GM12878 (cell line): ENCODE results near the gene MROH8. TPM values are rescaled to one million over a fixed set of nuclear protein-coding genes. Genes with fewer than 3 reads are reported as not detected.

Experiments used
- ATAC-seq: fragments of 200-7000 bp; cut with Tn5 transposase; 3 replicates; pipeline ENCODE4 v1.9.1; 2020; ENCODE audit warnings: mild to moderate bottlenecking, moderate library complexity
- BruUV-seq: library from RNA; stranded (reverse); fragments of 400-500 nt; replicated peaks from 2 replicates; lab custom pipeline; 2021; lab: Mats Ljungman, UMichigan
- CTCF ChIA-PET: fragments of 300-600 bp; sonication (Branson Sonifier 250); formaldehyde crosslinking; extraction: SDS; loops from one replicate; lab custom pipeline; 2021; ENCODE audit warnings: inconsistent platforms; lab: Yijun Ruan, JAX
- POLR2A ChIA-PET: fragments of 350-600 bp; formaldehyde crosslinking; extraction: SDS; loops from one replicate; lab custom pipeline; 2021; ENCODE audit warnings: inconsistent platforms; lab: Charles Lee
- RAD21 ChIA-PET: fragments of 300-600 bp; sonication (Branson Sonifier 250); formaldehyde crosslinking; loops from one replicate; lab custom pipeline; 2023; ENCODE audit warnings: antibody characterized with exemption; ENCODE audit not compliant: unreplicated experiment; lab: Charles Lee
- SMC1A ChIA-PET: fragments of 300-600 bp; sonication (Branson Sonifier 250); formaldehyde crosslinking; loops from one replicate; lab custom pipeline; 2023; ENCODE audit not compliant: unreplicated experiment, uncharacterized antibody; lab: Charles Lee
- DNase-seq: peaks from one replicate; pipeline ENCODE4 v3.0.0-alpha.2; 2011; ENCODE audit warnings: low read depth, low spot score
- FAIRE-seq: peaks from 3 replicates; lab custom pipeline; 2011; peaks lifted over from hg19 to GRCh38; lab: Jason Lieb, UNC
- H2AFZ ChIP-seq: 2 replicates; pipeline ENCODE4 v1.6.0; 2011; ENCODE audit warnings: low read depth, low read length, control low read depth; ENCODE audit not compliant: control insufficient read depth
- H3K27ac ChIP-seq: 2 replicates; pipeline ENCODE4 v1.5.1; 2011; ENCODE audit warnings: control low read depth; ENCODE audit not compliant: control insufficient read depth, insufficient read depth
- H3K27me3 ChIP-seq, 2 experiments: replicated peaks in 1 of 2; 2 replicates each; pipeline versions ENCODE4 v1.6.0 to v1.6.1; 2011; ENCODE audit warnings: low read length in 1 of 2; ENCODE audit not compliant: control insufficient read depth in 2 of 2, insufficient read depth in 2 of 2
- H3K36me3 ChIP-seq, 2 experiments: 2 replicates each; pipeline ENCODE4 v1.5.1; 2011; ENCODE audit warnings: low read length in 1 of 2; ENCODE audit not compliant: control insufficient read depth in 2 of 2, insufficient read depth in 2 of 2
- H3K4me1 ChIP-seq: 2 replicates; pipeline ENCODE4 v1.6.1; 2011; ENCODE audit warnings: mild to moderate bottlenecking, low read length, moderate library complexity, mixed read lengths; ENCODE audit not compliant: control insufficient read depth, insufficient read depth
- H3K4me2 ChIP-seq: 2 replicates; pipeline ENCODE4 v1.6.0; 2011; ENCODE audit warnings: control low read depth; ENCODE audit not compliant: control insufficient read depth, insufficient read depth
- H3K4me3 ChIP-seq: fragments of 200-600 bp; sonication (generic); 2 replicates; pipeline ENCODE4 v1.5.1; 2016
- H3K79me2 ChIP-seq: 2 replicates; pipeline ENCODE4 v1.6.0; 2011; ENCODE audit warnings: low read length; ENCODE audit not compliant: control insufficient read depth, insufficient read depth
- H3K9ac ChIP-seq: 2 replicates; pipeline ENCODE4 v1.8.0; 2011; ENCODE audit warnings: low read length, control low read depth, mixed read lengths; ENCODE audit not compliant: control insufficient read depth, insufficient read depth
- H3K9me3 ChIP-seq: replicated peaks from 3 replicates; pipeline ENCODE4 v1.5.1; 2011; ENCODE audit warnings: mild to moderate bottlenecking, low read length; ENCODE audit not compliant: control insufficient read depth, insufficient read depth
- H4K20me1 ChIP-seq: 2 replicates; pipeline ENCODE4 v1.6.0; 2011; ENCODE audit not compliant: control insufficient read depth, insufficient read depth
- BMI1 ChIP-seq: fragments of 450-650 bp; IDR thresholded peaks from 2 replicates; pipeline ENCODE4 v1.6.1; 2016; ENCODE audit warnings: mild to moderate bottlenecking, moderate library complexity, borderline replicate concordance
- CBX5 ChIP-seq: sonication (generic); IDR thresholded peaks from 2 replicates; pipeline ENCODE4 v1.6.1; 2016; ENCODE audit warnings: low read depth, moderate library complexity, mild to moderate bottlenecking, inconsistent platforms
- EP300 ChIP-seq, 2 experiments: fragments of 150-350 bp in 1 of 2; IDR thresholded peaks; 2 replicates each; pipeline ENCODE4 v1.6.1; 2011 to 2012; ENCODE audit warnings: low read depth in 2 of 2, low read length in 2 of 2, borderline replicate concordance in 1 of 2, improper control_type of control experiment in 1 of 2, inconsistent platforms in 1 of 2; ENCODE audit not compliant: control insufficient read depth in 1 of 2
- IRF4 ChIP-seq: IDR thresholded peaks from 2 replicates; pipeline ENCODE4 v1.6.1; 2011; ENCODE audit warnings: low read depth, low read length
- JUND ChIP-seq: IDR thresholded peaks from 2 replicates; pipeline ENCODE4 v1.6.1; 2012; ENCODE audit warnings: low read depth, mild to moderate bottlenecking, low read length, improper control_type of control experiment, moderate library complexity
- KDM1A ChIP-seq: fragments of 200-600 bp; sonication (generic); IDR thresholded peaks from 2 replicates; pipeline ENCODE4 v1.6.1; 2016; ENCODE audit warnings: borderline replicate concordance
- NR2C1 ChIP-seq: fragments of 450-650 bp; IDR thresholded peaks from 2 replicates; pipeline ENCODE4 v1.6.1; 2017; ENCODE audit warnings: antibody characterized with exemption, mild to moderate bottlenecking, moderate library complexity
- REST ChIP-seq: IDR thresholded peaks from 2 replicates; pipeline ENCODE4 v1.6.1; 2012; ENCODE audit warnings: mild to moderate bottlenecking, low read depth, low read length
- RUNX3 ChIP-seq: IDR thresholded peaks from 2 replicates; pipeline ENCODE4 v1.6.1; 2012; ENCODE audit warnings: low read length, inconsistent platforms
- SIN3A ChIP-seq: IDR thresholded peaks from 2 replicates; pipeline ENCODE4 v1.6.1; 2012; ENCODE audit warnings: low read depth, low read length, improper control_type of control experiment
- SIX5 ChIP-seq: IDR thresholded peaks from 2 replicates; pipeline ENCODE4 v1.6.1; 2011; ENCODE audit warnings: mild to moderate bottlenecking, low read depth, low read length, moderate library complexity; ENCODE audit not compliant: severe bottlenecking
- SP1 ChIP-seq: IDR thresholded peaks from one replicate; pipeline ENCODE4 v1.6.1; 2011; ENCODE audit warnings: low read depth, low read length
- ZNF207 ChIP-seq: fragments of 450-650 bp; IDR thresholded peaks from 2 replicates; pipeline ENCODE4 v1.6.1; 2014; ENCODE audit warnings: antibody characterized with exemption, mild to moderate bottlenecking, borderline replicate concordance
- WGBS: methylation state at CpG from one replicate; pipeline ENCODE4 v1.1.6; 2016; ENCODE audit warnings: low lambda C conversion rate; ENCODE audit not compliant: insufficient replicate concordance, insufficient coverage; ENCODE audit errors: missing lambda C conversion rate; 5-methylcytosine and 5-hydroxymethylcytosine counted together
- in situ Hi-C: fragments of 300-500 bp; cut with MboI; formaldehyde crosslinking; loops from 9 replicates; pipeline ENCODE4 v1.14.3; 2018; ENCODE audit warnings: mixed read lengths
- intact Hi-C: fragments of 100-400 bp; cut with micrococcal nuclease; formaldehyde crosslinking; loops from one replicate; pipeline ENCODE4 v1.14.2; 2022; ENCODE audit not compliant: unreplicated experiment
- polyA plus RNA-seq, 11 experiments: library from polyadenylated mRNA; depleted of rRNA in 4 of 11; unstranded in 6 of 11; stranded (reverse) in 5 of 11; fragments of >200 nt; fragmentation: Nextera tagmentation in 4 of 11; fragmentation: Illumina TruSeq in 1 of 11; extraction: Ambion mirVana in 4 of 11; extraction: Trizol in 1 of 11; gene quantifications; 1 replicate in 1 of 11; 2 replicates in 10 of 11; pipeline versions ENCODE4 v1.2.1 to v1.2.3, GENCODE V29; 2011 to 2016; ENCODE audit warnings: inconsistent platforms in 2 of 11, missing spikeins in 2 of 11, low read depth in 1 of 11
- total RNA-seq, 4 experiments: library from RNA; depleted of rRNA in 3 of 4; stranded (reverse); fragments of >200 nt in 3 of 4; fragmentation: Illumina TruSeq in 1 of 4; extraction: Trizol in 1 of 4; gene quantifications; 2 replicates each; pipeline versions ENCODE4 v1.2.1 to v1.2.3, GENCODE V29; 2013 to 2021

The MROH8 gene
- total and polyA plus RNA-seq, 10 of the 15 experiments (the other 5 are each of a cell fraction or from before 2014, with no cell fraction given): 0.16 to 2.8 (median 1.8) TPM

GRCh38 chr20:37114012-37114411 is 65.3 kb downstream of the MROH8 start:
- WGBS: 87% methylated on average over 8 of the region's 8 CpGs
- intact Hi-C loops (no loop called here), in situ Hi-C loops (no loop called here)
- no peaks in the 10 kb centered on the region for H3K9me3 ChIP-seq
- TF ChIP-seq SIN3A (no peak), KDM1A (no peak), SP1 (no peak), NR2C1 (no peak), EP300 (IDR thresholded peaks at IDR 0.05; ENCODE audit: borderline replicate concordance in 1 of 2, control insufficient read depth in 1 of 2, low read depth in 2 of 2, low read length in 2 of 2) (no peak), BMI1 (no peak), JUND (no peak)
- ChIA-PET RAD21 (no interaction called here), POLR2A (no interaction called here), SMC1A (no interaction called here), CTCF (interaction anchor here (0.9 kb wide), 1 partner anchor 13 kb away, joined by 3 read pairs; no protein-coding TSS in a partner anchor)
- FAIRE-seq (no peak), ATAC-seq (no peak), DNase-seq (no peak)
- BruUV-seq: no TSS peak
- H3K4me3 ChIP-seq: no peak overlapping the region
- H2AFZ ChIP-seq: no peak overlapping the region
- no peaks in the 10 kb centered on the region for H3K36me3 ChIP-seq
- H3K27me3 ChIP-seq: no peaks in the 10 kb centered on the region
- no peak overlapping the region for H3K27ac ChIP-seq
- no peaks in the 10 kb centered on the region for H3K4me1 ChIP-seq
- no peak overlapping the region for H3K9ac ChIP-seq
- H3K79me2 ChIP-seq: no peaks in the 10 kb centered on the region
- H3K4me2 ChIP-seq: no peak overlapping the region
- H4K20me1 ChIP-seq: no peaks in the 10 kb centered on the region

GRCh38 chr20:37111926-37112455 is 67.4 kb downstream of the MROH8 start:
- POLR2A ChIA-PET: interaction anchor here (0.6 kb wide), 2 partner anchors 11 to 1193 kb away, joined by 3 to 5 read pairs; no protein-coding TSS in a partner anchor
- no TSS peak for BruUV-seq
- TF ChIP-seq RUNX3 (no peak), SIX5 (no peak), ZNF207 (no peak), IRF4 (no peak), CBX5 (no peak), REST (no peak)

More at GRCh38 chr20:37111926-37112455, 67.4 kb downstream of the MROH8 start:
- H3K79me2 ChIP-seq: no peaks in the 10 kb centered on the region
- ATAC-seq (no peak), FAIRE-seq (no peak), DNase-seq (no peak)
- SMC1A ChIA-PET: interaction anchor here (1.3 kb wide), 1 partner anchor 10 kb away, joined by 3 read pairs; no protein-coding TSS in a partner anchor
- H3K9me3 ChIP-seq: no peaks in the 10 kb centered on the region
- no peaks in the 10 kb centered on the region for H3K36me3 ChIP-seq
- 31% methylated on average over 2 of the region's 2 CpGs for WGBS
- H3K4me2 ChIP-seq: no peak overlapping the region
- in situ Hi-C loops: no loop called here
- no peak overlapping the region for H3K9ac ChIP-seq
- no peaks in the 10 kb centered on the region for H4K20me1 ChIP-seq
- no peak overlapping the region for H3K4me3 ChIP-seq
- no peak overlapping the region for H2AFZ ChIP-seq
- RAD21 ChIA-PET: interaction anchor here (1.4 kb wide), 1 partner anchor 17 kb away, joined by 3 read pairs; the partner anchor contains the start of gene RBL1
- CTCF ChIA-PET: no interaction called here
- intact Hi-C loops: no loop called here
- no peaks in the 10 kb centered on the region for H3K4me1 ChIP-seq
- H3K27me3 ChIP-seq: no peaks in the 10 kb centered on the region
- no peak overlapping the region for H3K27ac ChIP-seq
